Prostate gland (tissue), 2 donors: ENCODE results near the gene ILDR2. TPM values are rescaled to one million over a fixed set of nuclear protein-coding genes. Genes with fewer than 3 reads are reported as not detected.

Experiments
- DNase-seq: peaks from one replicate; pipeline ENCODE4 v3.0.0-alpha.2; 2019; ENCODE audit warnings: low spot score
- H3K27ac ChIP-seq, 2 donors: fragments of 200-600 bp; sonication (generic); 2 replicates each; pipeline ENCODE4 v1.5.1; 2017 to 2019
- H3K27me3 ChIP-seq: fragments of 200-600 bp; sonication (generic); replicated peaks from 2 replicates; pipeline ENCODE4 v1.5.1; 2019; ENCODE audit not compliant: insufficient read depth
- H3K36me3 ChIP-seq, 2 donors: fragments of 200-600 bp; sonication (generic); 1 replicate in 1 of 2; 2 replicates in 1 of 2; pipeline versions ENCODE4 v1.5.1 to v1.8.1; 2017 to 2019
- H3K4me1 ChIP-seq: fragments of 200-600 bp; sonication (generic); replicated peaks from 2 replicates; pipeline ENCODE4 v1.5.1; 2019
- H3K4me3 ChIP-seq, 2 donors: fragments of 200-600 bp; sonication (generic); 2 replicates each; pipeline ENCODE4 v1.5.1; 2017 to 2019
- H3K9me3 ChIP-seq: fragments of 200-600 bp; sonication (generic); 2 replicates; pipeline ENCODE4 v1.5.1; 2017
- CTCF ChIP-seq, 4 experiments: fragments of 200-600 bp in 2 of 4; fragments of 450-650 bp in 2 of 4; sonication (generic) in 2 of 4; IDR thresholded peaks; 1 replicate in 3 of 4; 2 replicates in 1 of 4; pipeline ENCODE4 v1.5.1; 2016 to 2019; ENCODE audit warnings: antibody characterized with exemption in 4 of 4, mild to moderate bottlenecking in 2 of 4, moderate library complexity in 2 of 4
- POLR2A ChIP-seq: fragments of 450-650 bp; IDR thresholded peaks from one replicate; pipeline ENCODE4 v1.6.1; 2016; ENCODE audit warnings: antibody characterized with exemption, mild to moderate bottlenecking
- POLR2AphosphoS5 ChIP-seq: sonication (generic); formaldehyde crosslinking; IDR thresholded peaks from one replicate; pipeline ENCODE4 v1.6.1; 2017; ENCODE audit warnings: antibody characterized with exemption
- WGBS: methylation state at CpG from one replicate; pipeline ENCODE4 v1.1.5; 2018; 5-methylcytosine and 5-hydroxymethylcytosine counted together
- intact Hi-C: fragments of 100-400 bp; cut with DNase I; formaldehyde crosslinking; loops from one replicate; pipeline ENCODE4 v1.14.2; 2022
- total RNA-seq, 2 donors: library from RNA; depleted of rRNA; stranded (reverse); fragments of >200 nt; gene quantifications; one replicate each; pipeline ENCODE4 v1.1.0, GENCODE V29; 2016

ILDR2 gene
- total RNA-seq, 2 donors from 2014 or later = 3.2 to 175 TPM

DNA sequence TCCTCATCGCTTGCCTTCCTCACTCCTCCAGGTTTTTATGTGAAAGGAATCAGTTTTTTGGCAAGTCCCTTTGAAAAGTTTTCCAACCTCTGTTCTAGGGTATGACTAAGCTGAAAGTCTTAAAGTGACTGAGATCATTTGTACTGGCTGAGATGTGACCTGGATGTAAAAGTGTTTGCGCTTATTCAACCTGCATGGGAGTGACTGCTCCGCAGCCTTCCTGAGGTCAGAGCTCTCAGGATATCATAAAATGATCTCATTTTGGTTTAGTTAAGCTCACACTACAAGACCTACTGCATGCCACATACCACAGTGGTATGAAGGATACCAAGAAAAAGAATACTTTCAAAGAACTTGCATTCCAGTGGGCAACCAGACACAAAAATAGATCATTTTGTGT, 69.4 kb downstream of the ILDR2 start:
- intact Hi-C loops = no loop called here

GRCh38 chr1:166905136-166905535, 70.2 kb downstream of the ILDR2 start:
- H3K27me3 ChIP-seq = no peaks in the 10 kb centered on the region
- TF ChIP-seq CTCF (IDR thresholded peaks at IDR 0.05) (no peak), POLR2AphosphoS5 (no peak), POLR2A (no peak)

More for the DNA sequence above, 69.4 kb downstream of the ILDR2 start:
- Histone ChIP-seq H3K9me3 (no peaks in the 10 kb centered on the region), H3K36me3 (no peaks in the 10 kb centered on the region), H3K4me1 (no peaks in the 10 kb centered on the region), H3K4me3 (no peak overlapping the region), H3K27me3 (no peaks in the 10 kb centered on the region), H3K27ac (no peak overlapping the region)
- no peak for TF ChIP-seq POLR2A
- no peak for TF ChIP-seq POLR2AphosphoS5
- no peak for TF ChIP-seq CTCF (IDR thresholded peaks at IDR 0.05)
- DNase-seq = no peak
- WGBS = 39% methylated on average over 3 of the region's 3 CpGs

GRCh38 chr1:166903232-166903631, 72.1 kb downstream of the ILDR2 start:
- Histone ChIP-seq H3K27ac (no peak overlapping the region), H3K9me3 (no peaks in the 10 kb centered on the region), H3K36me3 (no peaks in the 10 kb centered on the region), H3K4me1 (no peaks in the 10 kb centered on the region), H3K27me3 (no peaks in the 10 kb centered on the region), H3K4me3 (no peak overlapping the region)
- DNase-seq = no peak
- WGBS = 81% methylated on average over 1 of the region's 1 CpG
- TF ChIP-seq POLR2AphosphoS5 (no peak), CTCF (IDR thresholded peaks at IDR 0.05) (no peak), POLR2A (no peak)
- intact Hi-C loops = no loop called here

More at GRCh38 chr1:166905136-166905535, 70.2 kb downstream of the ILDR2 start:
- H3K9me3 ChIP-seq = no peaks in the 10 kb centered on the region
- no peak overlapping the region for H3K4me3 ChIP-seq
- 20% methylated on average over 2 of the region's 2 CpGs for WGBS
- no peak for DNase-seq
- H3K4me1 ChIP-seq = no peaks in the 10 kb centered on the region
- intact Hi-C loops = no loop called here
- no peak overlapping the region for H3K27ac ChIP-seq
- H3K36me3 ChIP-seq = no peaks in the 10 kb centered on the region

DNA sequence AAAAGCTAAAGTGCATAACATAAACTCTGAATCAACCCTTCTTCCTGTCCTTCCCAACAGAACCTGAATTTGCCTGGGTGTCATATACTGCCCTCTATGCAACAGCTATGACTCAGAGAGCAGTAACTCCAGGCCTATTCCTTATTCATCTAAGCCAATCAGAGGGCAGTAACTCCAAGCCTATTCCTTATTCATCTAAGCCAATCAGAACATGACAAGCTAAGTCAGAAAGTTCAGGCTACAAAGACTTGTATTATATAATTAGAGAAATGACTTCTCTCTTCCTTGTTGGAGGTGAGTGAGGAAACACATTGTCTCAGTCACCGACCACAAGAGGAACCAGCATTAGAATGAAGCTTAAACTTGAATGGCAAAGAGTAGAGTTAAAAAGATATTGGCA, 73.1 kb downstream of the ILDR2 start:
- WGBS = 73% methylated on average over 1 of the region's 1 CpG
- no peaks in the 10 kb centered on the region for H3K27me3 ChIP-seq
- intact Hi-C loops = no loop called here

More for the DNA sequence above, 73.1 kb downstream of the ILDR2 start:
- Histone ChIP-seq H3K36me3 (no peaks in the 10 kb centered on the region), H3K4me3 (no peak overlapping the region), H3K27ac (no peak overlapping the region), H3K4me1 (no peaks in the 10 kb centered on the region), H3K9me3 (no peaks in the 10 kb centered on the region)
- TF ChIP-seq CTCF (IDR thresholded peaks at IDR 0.05) = no peak
- no peak for TF ChIP-seq POLR2A
- TF ChIP-seq POLR2AphosphoS5 = no peak
- no peak for DNase-seq
